Measurements from ENCODE around the gene SPDYE2. TPM values are rescaled to one million over a fixed set of nuclear protein-coding genes. Genes with fewer than 3 reads are reported as not detected.
"Not testable (repeated sequence)": the region's sequence is repeated elsewhere in the genome, so short reads cannot be mapped to it uniquely, and the experiment has no call there.

Gene SPDYE2
- total RNA-seq, 2 experiments from 2014 or later: 0.33 to 0.36 TPM

DNA sequence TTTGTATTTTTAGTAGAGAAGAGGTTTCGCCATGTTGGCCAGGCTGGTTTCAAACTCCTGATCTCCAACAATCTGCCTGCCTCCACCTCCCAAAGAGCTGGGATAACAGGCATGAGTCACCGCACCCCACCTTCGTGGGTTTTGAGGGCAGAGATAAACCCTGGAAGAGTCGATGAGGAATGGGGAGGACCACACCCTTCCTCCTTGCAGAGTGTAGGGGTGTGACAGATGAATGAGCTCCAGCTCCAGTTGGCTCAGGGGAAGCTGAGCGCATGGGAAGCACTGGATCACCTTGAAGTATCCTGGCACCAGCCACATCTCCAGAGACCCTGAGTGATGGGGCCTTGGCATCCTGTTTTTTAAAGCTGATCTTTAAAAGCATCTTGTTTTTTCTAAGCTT, 32.5 kb downstream of the SPDYE2 start:
- intact Hi-C loops (cut with DNase I, micrococcal nuclease); ATAC-seq (ENCODE audit: poor library complexity); H3K9me3 Mint-ChIP-seq; H3K27ac Mint-ChIP-seq; H3K4me1 Mint-ChIP-seq (ENCODE audit: low read depth); POLR2A ChIA-PET; H3K27me3 Mint-ChIP-seq; H3K36me3 ChIP-seq (ENCODE audit: insufficient read depth, low read length); CTCF ChIA-PET; H3K4me1 ChIP-seq (ENCODE audit: insufficient read depth, low read length); H3K27me3 ChIP-seq (ENCODE audit: control insufficient read depth in 1 of 2, insufficient read depth in 2 of 2, low read length in 2 of 2); H3K27ac ChIP-seq (ENCODE audit: low read depth in 1 of 2, low read length in 2 of 2); H3K9me3 ChIP-seq (ENCODE audit: control insufficient read depth in 1 of 2, insufficient read depth in 1 of 2, low read length in 2 of 2); H3K36me3 Mint-ChIP-seq (ENCODE audit: low read depth); H3K4me3 Mint-ChIP-seq; H3K4me3 ChIP-seq (ENCODE audit: low read length); DNase-seq: not testable (repeated sequence)

DNA sequence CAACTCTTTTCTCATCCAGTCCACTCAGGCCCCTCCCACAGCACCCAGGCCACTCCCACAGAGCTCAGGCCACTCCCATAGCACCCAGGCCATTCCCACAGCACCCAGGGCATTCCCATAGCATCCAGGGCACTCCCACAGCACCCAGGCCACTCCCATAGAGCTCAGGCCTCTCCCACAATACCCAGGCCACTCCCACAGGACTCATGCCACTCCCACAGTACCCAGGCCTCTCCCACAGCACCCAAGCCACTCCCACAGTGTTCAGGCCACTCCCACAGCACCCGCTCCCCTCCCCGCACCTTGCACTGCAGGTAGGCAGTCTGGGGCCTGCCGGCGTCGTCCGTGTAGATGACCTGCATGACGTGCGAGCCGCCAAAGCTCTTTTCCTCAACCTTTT, 38.8 kb downstream of the SPDYE2 start:
- H3K27me3 ChIP-seq (ENCODE audit: control insufficient read depth in 1 of 2, insufficient read depth in 2 of 2, low read length in 2 of 2); H3K9me3 Mint-ChIP-seq; CTCF ChIA-PET; H3K4me3 Mint-ChIP-seq; H3K4me3 ChIP-seq (ENCODE audit: low read length); H3K36me3 ChIP-seq (ENCODE audit: insufficient read depth, low read length); H3K4me1 ChIP-seq (ENCODE audit: insufficient read depth, low read length); H3K27ac Mint-ChIP-seq; DNase-seq; H3K27me3 Mint-ChIP-seq; H3K9me3 ChIP-seq (ENCODE audit: control insufficient read depth in 1 of 2, insufficient read depth in 1 of 2, low read length in 2 of 2); H3K27ac ChIP-seq (ENCODE audit: low read depth in 1 of 2, low read length in 2 of 2); H3K4me1 Mint-ChIP-seq (ENCODE audit: low read depth); intact Hi-C loops (cut with DNase I, micrococcal nuclease); H3K36me3 Mint-ChIP-seq (ENCODE audit: low read depth); POLR2A ChIA-PET: not testable (repeated sequence)
- ATAC-seq (ENCODE audit: poor library complexity): peak; percentile 52

DNA sequence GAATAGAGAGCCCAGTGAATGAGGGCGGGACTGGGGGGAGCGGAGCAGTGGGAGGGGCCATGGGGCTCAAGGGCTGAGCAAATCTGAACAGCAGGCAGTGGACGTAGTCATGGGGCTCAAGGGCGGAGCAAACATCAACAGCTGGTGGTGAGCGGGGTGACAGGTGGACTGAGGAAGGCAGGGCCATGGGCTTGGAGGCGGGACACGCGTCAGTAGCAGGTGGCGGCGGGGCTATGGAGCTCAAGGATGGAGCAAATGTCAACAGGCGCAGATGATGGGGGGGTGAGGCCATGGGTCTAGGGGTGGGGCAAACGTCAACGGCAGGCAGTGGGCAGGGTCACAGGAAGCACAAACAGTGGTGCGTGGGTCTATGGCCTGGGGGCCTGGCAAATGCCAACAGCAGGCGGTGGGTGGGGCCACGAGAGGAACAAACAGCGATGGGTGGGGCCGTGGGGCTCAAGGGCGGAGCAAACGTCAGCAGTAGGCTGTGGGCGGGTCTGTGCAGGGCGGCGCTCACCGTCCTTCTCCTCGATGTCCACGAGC, 41.5 kb downstream of the SPDYE2 start:
- H3K9me3 ChIP-seq (ENCODE audit: control insufficient read depth in 1 of 2, insufficient read depth in 1 of 2, low read length in 2 of 2); H3K27ac Mint-ChIP-seq; POLR2A ChIA-PET; H3K36me3 ChIP-seq (ENCODE audit: insufficient read depth, low read length); H3K36me3 Mint-ChIP-seq (ENCODE audit: low read depth); intact Hi-C loops (cut with DNase I, micrococcal nuclease); CTCF ChIA-PET; H3K9me3 Mint-ChIP-seq; H3K4me1 Mint-ChIP-seq (ENCODE audit: low read depth); H3K4me3 Mint-ChIP-seq; H3K4me1 ChIP-seq (ENCODE audit: insufficient read depth, low read length); H3K27ac ChIP-seq (ENCODE audit: low read depth in 1 of 2, low read length in 2 of 2); H3K27me3 ChIP-seq (ENCODE audit: control insufficient read depth in 1 of 2, insufficient read depth in 2 of 2, low read length in 2 of 2); H3K27me3 Mint-ChIP-seq; H3K4me3 ChIP-seq (ENCODE audit: low read length): not testable (repeated sequence)
- ATAC-seq (ENCODE audit: poor library complexity) (peak; percentile 61), DNase-seq (peak in 8 of 14 experiments; percentile 12 to 81 (median 40))

- H3K9me3 ChIP-seq (ENCODE audit: control insufficient read depth in 1 of 2, insufficient read depth in 1 of 2, low read length in 2 of 2); H3K27me3 ChIP-seq (ENCODE audit: control insufficient read depth in 1 of 2, insufficient read depth in 2 of 2, low read length in 2 of 2); H3K9me3 Mint-ChIP-seq; H3K36me3 Mint-ChIP-seq (ENCODE audit: low read depth); H3K27ac Mint-ChIP-seq; H3K4me1 ChIP-seq (ENCODE audit: insufficient read depth, low read length); intact Hi-C loops (cut with DNase I, micrococcal nuclease); H3K36me3 ChIP-seq (ENCODE audit: insufficient read depth, low read length); POLR2A ChIA-PET; DNase-seq; H3K27ac ChIP-seq (ENCODE audit: low read depth in 1 of 2, low read length in 2 of 2); H3K27me3 Mint-ChIP-seq; H3K4me3 ChIP-seq (ENCODE audit: low read length); H3K4me1 Mint-ChIP-seq (ENCODE audit: low read depth); H3K4me3 Mint-ChIP-seq; CTCF ChIA-PET: not testable (repeated sequence)
- ATAC-seq (ENCODE audit: poor library complexity): peak; percentile 68
Observed at GRCh38 chr7:102593637-102594334, 42.8 kb downstream of the SPDYE2 start.

DNA sequence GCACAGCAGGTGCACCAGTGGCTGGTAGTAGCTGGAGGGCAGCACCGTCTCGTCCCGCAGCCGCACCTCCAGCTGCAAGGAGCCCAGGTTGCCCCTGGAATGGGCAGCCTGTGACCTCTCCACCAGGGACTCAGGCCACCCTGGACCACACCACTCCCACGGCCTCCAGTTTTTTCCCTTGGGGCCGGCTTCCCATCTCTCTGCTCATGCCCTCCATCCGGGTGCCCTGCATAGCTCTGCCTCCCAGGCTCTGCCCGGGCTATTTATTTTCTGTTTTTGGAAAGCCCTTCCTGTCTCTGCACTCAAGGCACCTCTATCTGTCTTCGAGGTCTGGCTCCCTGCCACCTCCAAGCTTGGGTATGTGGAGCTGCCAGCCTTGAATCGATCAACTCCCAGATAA, 45.0 kb downstream of the SPDYE2 start:
- DNase-seq: not testable (repeated sequence)

GRCh38 chr7:102599699-102600098, 48.7 kb downstream of the SPDYE2 start:
- CTCF ChIA-PET; DNase-seq; H3K4me3 Mint-ChIP-seq; H3K27ac Mint-ChIP-seq; H3K4me3 ChIP-seq (ENCODE audit: low read length); H3K36me3 ChIP-seq (ENCODE audit: insufficient read depth, low read length); POLR2A ChIA-PET; H3K4me1 Mint-ChIP-seq (ENCODE audit: low read depth); H3K27me3 ChIP-seq (ENCODE audit: control insufficient read depth in 1 of 2, insufficient read depth in 2 of 2, low read length in 2 of 2); ATAC-seq (ENCODE audit: poor library complexity); H3K9me3 Mint-ChIP-seq; H3K27ac ChIP-seq (ENCODE audit: low read depth in 1 of 2, low read length in 2 of 2); H3K4me1 ChIP-seq (ENCODE audit: insufficient read depth, low read length); H3K27me3 Mint-ChIP-seq; H3K36me3 Mint-ChIP-seq (ENCODE audit: low read depth); intact Hi-C loops (cut with DNase I, micrococcal nuclease); H3K9me3 ChIP-seq (ENCODE audit: control insufficient read depth in 1 of 2, insufficient read depth in 1 of 2, low read length in 2 of 2): not testable (repeated sequence)

More for the DNA sequence above, 45.0 kb downstream of the SPDYE2 start:
- H3K36me3 ChIP-seq (ENCODE audit: insufficient read depth, low read length); H3K27me3 ChIP-seq (ENCODE audit: control insufficient read depth in 1 of 2, insufficient read depth in 2 of 2, low read length in 2 of 2); CTCF ChIA-PET; ATAC-seq (ENCODE audit: poor library complexity); H3K9me3 ChIP-seq (ENCODE audit: control insufficient read depth in 1 of 2, insufficient read depth in 1 of 2, low read length in 2 of 2); H3K4me1 Mint-ChIP-seq (ENCODE audit: low read depth); H3K27me3 Mint-ChIP-seq; H3K4me3 ChIP-seq (ENCODE audit: low read length); H3K4me3 Mint-ChIP-seq; H3K4me1 ChIP-seq (ENCODE audit: insufficient read depth, low read length); intact Hi-C loops (cut with DNase I, micrococcal nuclease); POLR2A ChIA-PET; H3K36me3 Mint-ChIP-seq (ENCODE audit: low read depth); H3K27ac ChIP-seq (ENCODE audit: low read depth in 1 of 2, low read length in 2 of 2); H3K27ac Mint-ChIP-seq; H3K9me3 Mint-ChIP-seq: not testable (repeated sequence)

DNA sequence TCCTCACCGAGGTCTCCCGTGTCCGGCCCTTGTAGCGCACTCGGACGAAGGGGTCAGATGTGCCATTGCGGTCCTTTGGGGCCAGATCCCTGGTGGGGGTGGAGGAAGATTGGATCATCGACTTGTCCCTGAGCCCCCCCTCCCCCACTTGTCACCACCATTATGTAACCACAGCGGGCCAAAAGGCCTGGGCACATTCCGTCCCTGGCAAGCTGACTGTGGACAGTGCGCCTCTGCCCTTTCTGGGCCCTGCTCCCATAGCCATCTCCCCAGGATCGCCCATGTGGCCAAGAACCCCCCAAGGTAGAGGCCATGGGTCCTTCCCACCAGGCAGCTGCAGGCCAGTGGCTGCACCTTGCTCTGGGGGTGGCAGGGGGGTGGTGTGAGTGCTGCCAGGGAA, 51.3 kb downstream of the SPDYE2 start:
- H3K4me1 ChIP-seq (ENCODE audit: insufficient read depth, low read length); H3K4me3 ChIP-seq (ENCODE audit: low read length); H3K27me3 Mint-ChIP-seq; H3K4me1 Mint-ChIP-seq (ENCODE audit: low read depth); POLR2A ChIA-PET; H3K9me3 ChIP-seq (ENCODE audit: control insufficient read depth in 1 of 2, insufficient read depth in 1 of 2, low read length in 2 of 2); intact Hi-C loops (cut with DNase I, micrococcal nuclease); H3K9me3 Mint-ChIP-seq; H3K36me3 Mint-ChIP-seq (ENCODE audit: low read depth); H3K27me3 ChIP-seq (ENCODE audit: control insufficient read depth in 1 of 2, insufficient read depth in 2 of 2, low read length in 2 of 2); H3K27ac ChIP-seq (ENCODE audit: low read depth in 1 of 2, low read length in 2 of 2); H3K27ac Mint-ChIP-seq; H3K36me3 ChIP-seq (ENCODE audit: insufficient read depth, low read length); ATAC-seq (ENCODE audit: poor library complexity); DNase-seq; CTCF ChIA-PET; H3K4me3 Mint-ChIP-seq: not testable (repeated sequence)

Measured in CD4-positive, alpha-beta T cell (primary cell).